Measurements from ENCODE around the gene CEP128.

The CEP128 gene

DNA sequence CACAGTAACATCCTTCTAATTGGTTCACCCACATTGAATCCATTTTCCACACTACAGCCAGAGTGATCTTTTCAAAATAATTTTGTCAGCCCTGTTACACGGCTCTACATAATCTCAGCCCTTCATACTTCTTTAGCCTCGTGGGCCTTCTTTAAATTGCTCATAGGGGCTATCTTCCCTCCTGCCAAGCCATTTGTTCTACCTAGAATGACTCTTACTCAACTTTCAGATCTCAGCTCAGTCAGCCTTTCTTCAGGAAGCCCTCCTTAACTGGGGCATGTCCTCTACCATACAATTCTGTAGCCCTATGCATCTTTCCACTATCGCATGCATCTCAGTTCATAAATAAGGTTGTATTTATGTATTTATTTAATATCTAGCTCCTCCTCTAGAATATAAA lies 39.7 kb downstream of the CEP128 start:
- Mint-ChIP-seq H3K4me3 (no peak overlapping the region), H3K27me3 (ENCODE audit: low read depth) (no peaks in the 10 kb centered on the region), H3K27ac (no peak overlapping the region), H3K36me3 (ENCODE audit: low read depth) (peaks cover 29% of the 10 kb centered on the region), H3K4me1 (ENCODE audit: low read depth) (peaks cover 10% of the 10 kb centered on the region), H3K9me3 (no peaks in the 10 kb centered on the region)

DNA sequence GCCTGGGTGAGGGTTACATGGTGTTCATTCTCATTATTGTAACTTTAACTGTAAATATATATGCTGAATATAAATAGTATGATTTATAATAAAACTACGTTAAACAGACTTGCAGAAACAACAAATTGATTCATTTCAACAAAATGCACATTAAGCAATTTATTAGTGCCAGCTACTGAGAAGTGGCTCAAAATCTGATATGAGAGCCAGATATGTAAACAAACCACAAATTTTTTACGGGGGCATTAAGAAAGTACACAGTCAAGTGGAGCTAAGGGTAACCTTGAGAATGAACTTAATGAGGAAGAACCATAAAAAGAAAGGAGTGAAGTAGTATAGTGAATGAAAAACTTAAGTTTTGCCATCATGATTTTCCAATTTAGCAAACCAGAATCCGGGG lies 40.3 kb downstream of the CEP128 start:
- Mint-ChIP-seq H3K36me3 (ENCODE audit: low read depth) (peaks cover 31% of the 10 kb centered on the region), H3K9me3 (no peaks in the 10 kb centered on the region), H3K4me3 (no peak overlapping the region), H3K27me3 (ENCODE audit: low read depth) (no peaks in the 10 kb centered on the region), H3K27ac (no peak overlapping the region), H3K4me1 (ENCODE audit: low read depth) (peaks cover 10% of the 10 kb centered on the region)

DNA sequence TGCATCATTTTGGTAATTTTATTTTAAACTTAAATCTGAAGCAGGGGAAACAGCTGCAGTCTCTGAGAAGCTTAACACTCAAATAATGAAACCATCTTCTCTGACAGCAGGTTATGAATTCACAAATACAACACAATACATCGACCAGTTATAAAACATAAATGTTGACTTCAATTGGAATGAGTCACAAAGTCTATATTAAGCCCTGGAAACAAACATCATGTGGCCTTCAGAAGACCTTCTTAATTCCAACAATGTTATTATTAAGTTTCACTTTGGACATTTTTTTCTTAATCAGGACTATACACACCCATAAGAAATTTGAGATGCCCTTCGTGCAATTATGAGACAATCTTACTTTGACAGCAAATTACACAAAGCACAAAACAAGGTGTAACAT lies 68.9 kb downstream of the CEP128 start:
- peaks cover 30% of the 10 kb centered on the region for H3K9me3 Mint-ChIP-seq
- H3K36me3 Mint-ChIP-seq (ENCODE audit: low read depth) = peaks cover 20% of the 10 kb centered on the region
- no peaks in the 10 kb centered on the region for H3K4me1 Mint-ChIP-seq (ENCODE audit: low read depth)
- H3K27ac Mint-ChIP-seq = no peak overlapping the region
- no peak overlapping the region for H3K4me3 Mint-ChIP-seq
- H3K27me3 Mint-ChIP-seq (ENCODE audit: low read depth) = no peaks in the 10 kb centered on the region

DNA sequence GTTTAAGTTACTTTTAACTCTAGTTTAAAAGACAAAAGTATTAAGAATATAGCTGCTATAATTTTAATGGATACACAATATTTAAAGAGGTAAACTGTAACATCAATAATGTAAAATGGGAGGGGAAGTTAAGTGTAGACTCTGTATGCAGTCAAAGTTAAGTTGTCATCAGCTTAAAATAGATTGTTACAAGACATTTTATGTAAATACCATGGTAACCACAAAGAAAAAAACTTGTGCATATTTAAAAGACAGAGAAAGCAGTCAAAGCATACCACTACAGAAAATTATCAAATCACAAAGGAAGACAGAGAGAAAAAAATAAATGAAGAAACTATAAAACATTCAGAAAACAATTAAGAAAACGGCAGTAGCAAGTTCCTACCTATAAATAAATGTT lies 73.3 kb downstream of the CEP128 start:
- H3K4me3 Mint-ChIP-seq = no peak overlapping the region
- no peak overlapping the region for H3K27ac Mint-ChIP-seq
- no peaks in the 10 kb centered on the region for H3K4me1 Mint-ChIP-seq (ENCODE audit: low read depth)
- H3K9me3 Mint-ChIP-seq = peaks cover 35% of the 10 kb centered on the region
- H3K36me3 Mint-ChIP-seq (ENCODE audit: low read depth) = peaks cover 19% of the 10 kb centered on the region
- no peaks in the 10 kb centered on the region for H3K27me3 Mint-ChIP-seq (ENCODE audit: low read depth)

DNA sequence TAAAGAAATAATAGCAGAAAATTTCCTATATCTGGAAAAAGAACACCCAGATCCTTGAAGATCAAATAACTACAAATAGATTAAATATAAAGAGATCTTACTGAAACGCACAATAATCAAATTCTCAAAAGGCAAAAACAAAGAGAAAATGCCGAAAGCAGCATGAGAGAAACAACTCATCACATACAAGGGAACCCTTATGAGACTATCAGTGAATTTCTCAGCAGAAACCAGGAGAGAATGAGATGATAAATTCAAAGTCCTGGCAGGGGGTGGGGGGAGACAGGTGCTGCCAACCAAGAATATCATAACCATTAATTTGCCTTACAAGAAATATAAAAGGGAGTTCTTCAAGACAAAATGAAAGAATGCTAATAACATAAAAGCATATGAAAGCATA lies 73.7 kb downstream of the CEP128 start:
- Mint-ChIP-seq H3K27ac (no peak overlapping the region), H3K27me3 (ENCODE audit: low read depth) (no peaks in the 10 kb centered on the region), H3K36me3 (ENCODE audit: low read depth) (peaks cover 19% of the 10 kb centered on the region), H3K9me3 (peaks cover 35% of the 10 kb centered on the region), H3K4me1 (ENCODE audit: low read depth) (no peaks in the 10 kb centered on the region), H3K4me3 (no peak overlapping the region)

DNA sequence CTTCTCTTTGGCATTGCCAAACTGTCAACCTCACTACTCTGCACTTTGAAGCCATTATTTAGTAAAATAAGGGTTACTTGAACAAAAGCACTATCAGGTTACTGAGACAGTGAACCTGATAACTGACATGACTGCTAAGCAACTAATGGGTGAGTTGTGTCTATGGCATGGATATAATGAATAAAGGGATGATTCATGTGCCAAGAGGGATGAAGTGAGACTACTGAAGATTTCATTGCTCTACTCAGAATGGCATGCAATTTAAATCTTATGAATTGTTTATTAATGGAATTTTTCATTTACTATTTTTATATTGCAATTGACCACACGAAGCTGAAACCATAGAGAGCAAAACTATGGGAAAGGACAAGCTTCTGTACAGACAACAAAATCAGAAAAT lies 74.4 kb downstream of the CEP128 start:
- no peak overlapping the region for H3K27ac Mint-ChIP-seq
- peaks cover 35% of the 10 kb centered on the region for H3K9me3 Mint-ChIP-seq
- H3K4me3 Mint-ChIP-seq = no peak overlapping the region
- H3K27me3 Mint-ChIP-seq (ENCODE audit: low read depth) = no peaks in the 10 kb centered on the region
- no peaks in the 10 kb centered on the region for H3K4me1 Mint-ChIP-seq (ENCODE audit: low read depth)
- peaks cover 18% of the 10 kb centered on the region for H3K36me3 Mint-ChIP-seq (ENCODE audit: low read depth)

GRCh38 chr14:80865565-80865964 lies 76.0 kb downstream of the CEP128 start:
- Mint-ChIP-seq H3K4me3 (no peak overlapping the region), H3K4me1 (ENCODE audit: low read depth) (no peaks in the 10 kb centered on the region), H3K36me3 (ENCODE audit: low read depth) (peaks cover 19% of the 10 kb centered on the region), H3K9me3 (peaks cover 32% of the 10 kb centered on the region), H3K27me3 (ENCODE audit: low read depth) (no peaks in the 10 kb centered on the region), H3K27ac (no peak overlapping the region)

- Mint-ChIP-seq H3K9me3 (peaks cover 8% of the 10 kb centered on the region), H3K27me3 (ENCODE audit: low read depth) (no peaks in the 10 kb centered on the region), H3K4me1 (ENCODE audit: low read depth) (no peaks in the 10 kb centered on the region), H3K4me3 (no peak overlapping the region), H3K27ac (no peak overlapping the region), H3K36me3 (ENCODE audit: low read depth) (peaks cover 9% of the 10 kb centered on the region)
Measured at GRCh38 chr14:80862983-80863382, 78.6 kb downstream of the CEP128 start.

GRCh38 chr14:80862541-80862940 lies 79.0 kb downstream of the CEP128 start:
- Mint-ChIP-seq H3K27me3 (ENCODE audit: low read depth) (no peaks in the 10 kb centered on the region), H3K4me3 (no peak overlapping the region), H3K27ac (no peak overlapping the region), H3K9me3 (peaks cover 4% of the 10 kb centered on the region), H3K4me1 (ENCODE audit: low read depth) (no peaks in the 10 kb centered on the region), H3K36me3 (ENCODE audit: low read depth) (peaks cover 9% of the 10 kb centered on the region)

GRCh38 chr14:80850197-80850814 lies 91.2 kb downstream of the CEP128 start:
- H3K36me3 Mint-ChIP-seq (ENCODE audit: low read depth) = no peaks in the 10 kb centered on the region
- no peak overlapping the region for H3K27ac Mint-ChIP-seq
- no peaks in the 10 kb centered on the region for H3K27me3 Mint-ChIP-seq (ENCODE audit: low read depth)
- H3K9me3 Mint-ChIP-seq = no peaks in the 10 kb centered on the region
- H3K4me3 Mint-ChIP-seq = no peak overlapping the region
- no peaks in the 10 kb centered on the region for H3K4me1 Mint-ChIP-seq (ENCODE audit: low read depth)

DNA sequence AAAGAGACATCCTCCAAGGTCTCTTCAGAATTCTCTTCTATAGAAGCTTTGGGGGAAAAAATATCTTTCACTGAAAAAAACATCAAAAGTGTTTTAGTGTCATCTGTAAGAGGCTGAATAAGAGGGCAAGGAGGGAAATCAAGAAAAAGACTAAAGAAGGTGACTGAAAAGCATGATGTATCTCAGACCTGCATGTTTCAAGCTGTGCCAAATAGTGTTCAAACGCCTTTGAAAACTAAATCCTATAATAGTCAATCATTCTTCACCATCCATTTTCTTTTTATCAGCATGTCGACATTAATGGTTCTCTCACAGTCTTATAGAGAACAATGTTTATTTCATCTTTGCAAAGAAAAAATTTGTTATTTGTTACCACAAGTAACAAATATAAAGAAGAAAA lies 94.5 kb downstream of the CEP128 start:
- Mint-ChIP-seq H3K4me1 (ENCODE audit: low read depth) (no peaks in the 10 kb centered on the region), H3K27ac (no peak overlapping the region), H3K27me3 (ENCODE audit: low read depth) (no peaks in the 10 kb centered on the region), H3K9me3 (no peaks in the 10 kb centered on the region), H3K36me3 (ENCODE audit: low read depth) (no peaks in the 10 kb centered on the region), H3K4me3 (no peak overlapping the region)

DNA sequence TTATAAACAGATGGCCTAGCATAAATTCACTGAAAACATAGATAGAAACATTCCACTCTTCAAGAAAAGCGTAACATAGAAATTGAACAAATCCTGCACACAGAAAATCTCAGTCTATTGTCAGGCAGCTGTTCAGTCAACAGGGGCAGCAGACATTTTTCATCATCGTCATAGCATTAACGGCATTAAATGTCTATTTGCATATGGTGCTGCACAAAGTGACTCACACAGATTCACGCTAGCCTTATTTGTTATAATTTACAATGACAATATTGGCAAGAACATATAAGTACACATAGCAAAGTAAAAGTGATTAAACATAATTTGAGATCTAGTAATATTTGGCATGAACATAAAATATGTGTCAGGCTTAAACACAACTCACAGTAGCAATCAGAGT lies 95.7 kb downstream of the CEP128 start:
- Mint-ChIP-seq H3K27ac (no peak overlapping the region), H3K9me3 (no peaks in the 10 kb centered on the region), H3K36me3 (ENCODE audit: low read depth) (no peaks in the 10 kb centered on the region), H3K27me3 (ENCODE audit: low read depth) (no peaks in the 10 kb centered on the region), H3K4me1 (ENCODE audit: low read depth) (no peaks in the 10 kb centered on the region), H3K4me3 (no peak overlapping the region)

GRCh38 chr14:80844872-80845271 lies 96.7 kb downstream of the CEP128 start:
- no peaks in the 10 kb centered on the region for H3K9me3 Mint-ChIP-seq
- H3K27me3 Mint-ChIP-seq (ENCODE audit: low read depth) = no peaks in the 10 kb centered on the region
- no peak overlapping the region for H3K4me3 Mint-ChIP-seq
- no peak overlapping the region for H3K27ac Mint-ChIP-seq
- no peaks in the 10 kb centered on the region for H3K36me3 Mint-ChIP-seq (ENCODE audit: low read depth)
- no peaks in the 10 kb centered on the region for H3K4me1 Mint-ChIP-seq (ENCODE audit: low read depth)

- Mint-ChIP-seq H3K36me3 (ENCODE audit: low read depth) (no peaks in the 10 kb centered on the region), H3K27ac (no peak overlapping the region), H3K9me3 (no peaks in the 10 kb centered on the region)
Measured at GRCh38 chr14:80839743-80840142, 101.8 kb downstream of the CEP128 start.

GRCh38 chr14:80809663-80810062 lies 131.9 kb downstream of the CEP128 start:
- no peak overlapping the region for H3K4me3 Mint-ChIP-seq
- no peaks in the 10 kb centered on the region for H3K27me3 Mint-ChIP-seq (ENCODE audit: low read depth)
- H3K27ac Mint-ChIP-seq = peak overlapping the region; percentile 43
- H3K9me3 Mint-ChIP-seq = peaks cover 13% of the 10 kb centered on the region
- H3K4me1 Mint-ChIP-seq (ENCODE audit: low read depth) = peaks cover 9% of the 10 kb centered on the region
- peaks cover 12% of the 10 kb centered on the region for H3K36me3 Mint-ChIP-seq (ENCODE audit: low read depth)

More at GRCh38 chr14:80839743-80840142, 101.8 kb downstream of the CEP128 start:
- Mint-ChIP-seq H3K4me1 (ENCODE audit: low read depth) (no peaks in the 10 kb centered on the region), H3K4me3 (no peak overlapping the region), H3K27me3 (ENCODE audit: low read depth) (no peaks in the 10 kb centered on the region)

- H3K4me1 Mint-ChIP-seq (ENCODE audit: low read depth) = peaks cover 7% of the 10 kb centered on the region
- H3K27ac Mint-ChIP-seq = no peak overlapping the region
- H3K27me3 Mint-ChIP-seq (ENCODE audit: low read depth) = no peaks in the 10 kb centered on the region
- no peak overlapping the region for H3K4me3 Mint-ChIP-seq
- H3K9me3 Mint-ChIP-seq = peaks cover 21% of the 10 kb centered on the region
- peaks cover 14% of the 10 kb centered on the region for H3K36me3 Mint-ChIP-seq (ENCODE audit: low read depth)
Measured at GRCh38 chr14:80805136-80805535, 136.4 kb downstream of the CEP128 start.
